H1 (cell line): ENCODE results near the gene FKBP1B. TPM values are rescaled to one million over a fixed set of nuclear protein-coding genes. Genes with fewer than 3 reads are reported as not detected.

Source experiments
- CTCF ChIA-PET: fragments of 300-600 bp; sonication (Branson Sonifier 250); formaldehyde crosslinking; loops from one replicate; lab custom pipeline; 2021; ENCODE audit not compliant: partially characterized antibody; lab: Charles Lee
- POLR2A ChIA-PET: fragments of 300-600 bp; sonication (Branson Sonifier 250); formaldehyde crosslinking; loops from one replicate; lab custom pipeline; 2021; ENCODE audit warnings: inconsistent platforms; ENCODE audit not compliant: partially characterized antibody; lab: Charles Lee
- DNase-seq, 2 experiments: peaks; one replicate each; pipeline versions ENCODE4 v3.0.0 to v3.0.0-alpha.2; 2010 to 2022; ENCODE audit warnings: low spot score in 2 of 2, low read depth in 1 of 2, mixed read lengths in 1 of 2
- FAIRE-seq: peaks from 2 replicates; lab custom pipeline; 2011; peaks lifted over from hg19 to GRCh38; lab: Jason Lieb, UNC
- H2AFZ ChIP-seq: 2 replicates; pipeline ENCODE4 v1.8.1; 2012; ENCODE audit warnings: low read length, inconsistent platforms
- H2AK5ac ChIP-seq: 2 replicates; pipeline ENCODE4 v1.6.1; 2013; ENCODE audit warnings: low read depth, low read length
- H2BK120ac ChIP-seq: replicated peaks from 2 replicates; pipeline ENCODE3; 2013; ENCODE audit warnings: low read depth, low read length, inconsistent platforms
- H2BK12ac ChIP-seq: 2 replicates; pipeline ENCODE4 v1.6.1; 2013; ENCODE audit warnings: low read depth, low read length
- H2BK15ac ChIP-seq: 2 replicates; pipeline ENCODE4 v1.6.1; 2013; ENCODE audit warnings: low read length
- H2BK20ac ChIP-seq: 2 replicates; pipeline ENCODE4 v1.6.1; 2013; ENCODE audit warnings: low read length
- H2BK5ac ChIP-seq: 2 replicates; pipeline ENCODE4 v1.6.1; 2013; ENCODE audit warnings: low read depth, low read length
- H3K14ac ChIP-seq: 2 replicates; pipeline ENCODE4 v1.6.1; 2013; ENCODE audit warnings: inconsistent platforms; ENCODE audit not compliant: insufficient read length
- H3K18ac ChIP-seq: 2 replicates; pipeline ENCODE4 v1.6.1; 2013; ENCODE audit warnings: low read length; ENCODE audit errors: extremely low read depth
- H3K23ac ChIP-seq: 2 replicates; pipeline ENCODE4 v1.6.1; 2013; ENCODE audit warnings: inconsistent platforms; ENCODE audit not compliant: insufficient read length
- H3K23me2 ChIP-seq: 2 replicates; pipeline ENCODE4 v1.6.1; 2013; ENCODE audit warnings: low read depth, low read length
- H3K27ac ChIP-seq: 2 replicates; pipeline ENCODE4 v1.6.1; 2011; ENCODE audit warnings: low read depth, low read length, inconsistent platforms
- H3K27me3 ChIP-seq, 4 experiments: replicated peaks in 1 of 4; 1 replicate in 1 of 4; 2 replicates in 3 of 4; pipeline versions ENCODE4 v1.6.1 to v1.8.1; 2011 to 2013; ENCODE audit warnings: low read length in 3 of 4, mild to moderate bottlenecking in 3 of 4, inconsistent platforms in 2 of 4, mixed read lengths in 2 of 4, moderate library complexity in 1 of 4; ENCODE audit not compliant: control insufficient read depth in 3 of 4, insufficient read depth in 3 of 4; ENCODE audit errors: extremely low read depth in 1 of 4
- H3K36me3 ChIP-seq, 4 experiments: 2 replicates each; pipeline versions ENCODE4 v1.6.1 to v1.8.1; 2011 to 2013; ENCODE audit warnings: mild to moderate bottlenecking in 4 of 4, low read length in 3 of 4, moderate library complexity in 2 of 4, control low read depth in 1 of 4, inconsistent platforms in 1 of 4; ENCODE audit not compliant: insufficient read depth in 4 of 4, control insufficient read depth in 2 of 4
- H3K4ac ChIP-seq: replicated peaks from 2 replicates; pipeline ENCODE3; 2013; ENCODE audit warnings: low read length, low read depth, mixed read lengths, inconsistent platforms; ENCODE audit not compliant: insufficient read length
- H3K4me1 ChIP-seq, 4 experiments: replicated peaks in 1 of 4; 1 replicate in 1 of 4; 2 replicates in 3 of 4; pipeline versions ENCODE4 v1.6.1 to v1.8.1; 2011 to 2013; ENCODE audit warnings: low read length in 3 of 4, inconsistent platforms in 2 of 4, mixed read lengths in 1 of 4; ENCODE audit not compliant: insufficient read depth in 4 of 4, control insufficient read depth in 3 of 4
- H3K4me2 ChIP-seq, 2 experiments: 2 replicates each; pipeline versions ENCODE4 v1.6.1 to v1.8.1; 2011 to 2013; ENCODE audit warnings: low read depth in 2 of 2, low read length in 2 of 2, control low read depth in 1 of 2, inconsistent platforms in 1 of 2, mild to moderate bottlenecking in 1 of 2; ENCODE audit not compliant: insufficient read depth in 1 of 2
- H3K4me3 ChIP-seq, 4 experiments: fragments of 200-600, 300-600 bp in 1 of 4; sonication (generic), shearing (Covaris generic), sonication (Bioruptor Twin) in 1 of 4; 2 replicates each; pipeline versions ENCODE4 v1.5.1 to v1.8.1; 2011 to 2016; ENCODE audit warnings: low read length in 4 of 4, low read depth in 3 of 4, control low read depth in 2 of 4, inconsistent platforms in 2 of 4, mild to moderate bottlenecking in 2 of 4, mixed read lengths in 1 of 4, moderate library complexity in 1 of 4; ENCODE audit not compliant: insufficient read depth in 2 of 4; ENCODE audit errors: extremely low read depth in 1 of 4
- H3K56ac ChIP-seq: replicated peaks from 2 replicates; pipeline ENCODE3; 2013; ENCODE audit warnings: low read depth, mild to moderate bottlenecking, mixed read lengths, low read length, inconsistent platforms; ENCODE audit not compliant: insufficient read length
- H3K79me1 ChIP-seq: 2 replicates; pipeline ENCODE4 v1.6.1; 2013; ENCODE audit warnings: low read depth, low read length, control low read depth
- H3K79me2 ChIP-seq, 2 experiments: 2 replicates each; pipeline versions ENCODE4 v1.6.1 to v1.8.1; 2012 to 2013; ENCODE audit warnings: low read length in 2 of 2, mild to moderate bottlenecking in 2 of 2, inconsistent platforms in 1 of 2; ENCODE audit not compliant: insufficient read depth in 2 of 2, control insufficient read depth in 1 of 2
- H3K9ac ChIP-seq, 4 experiments: replicated peaks in 1 of 4; 1 replicate in 1 of 4; 2 replicates in 3 of 4; pipeline versions ENCODE4 v1.6.1 to v1.8.1; 2011 to 2013; ENCODE audit warnings: low read depth in 3 of 4, low read length in 3 of 4, control low read depth in 2 of 4, mild to moderate bottlenecking in 2 of 4, moderate library complexity in 2 of 4, inconsistent platforms in 1 of 4; ENCODE audit errors: extremely low read depth in 1 of 4
- H3K9me3 ChIP-seq, 2 experiments: 2 replicates each; pipeline versions ENCODE4 v1.6.1 to v1.8.1; 2012 to 2013; ENCODE audit warnings: mild to moderate bottlenecking in 2 of 2, moderate library complexity in 2 of 2, control low read depth in 1 of 2, inconsistent platforms in 1 of 2, low read depth in 1 of 2, low read length in 1 of 2, mixed read lengths in 1 of 2; ENCODE audit not compliant: insufficient read depth in 2 of 2
- H4K20me1 ChIP-seq, 2 experiments: replicated peaks in 1 of 2; 2 replicates each; pipeline versions ENCODE3 to v1.8.1; 2011 to 2013; ENCODE audit warnings: inconsistent platforms in 2 of 2, low read length in 2 of 2, mild to moderate bottlenecking in 1 of 2; ENCODE audit not compliant: insufficient read depth in 2 of 2, control insufficient read depth in 1 of 2
- H4K5ac ChIP-seq: 2 replicates; pipeline ENCODE4 v1.6.1; 2013; ENCODE audit warnings: low read length, low read depth, mixed read lengths, inconsistent platforms; ENCODE audit not compliant: insufficient read length
- H4K8ac ChIP-seq: 2 replicates; pipeline ENCODE4 v1.8.0; 2013; ENCODE audit warnings: mild to moderate bottlenecking, moderate library complexity, low read length, inconsistent platforms; ENCODE audit not compliant: insufficient read depth; ENCODE audit errors: extremely low read depth
- H4K91ac ChIP-seq: replicated peaks from 2 replicates; pipeline ENCODE3; 2013; ENCODE audit warnings: low read length, mixed read lengths, inconsistent platforms; ENCODE audit not compliant: insufficient read length
- NANOG ChIP-seq: IDR thresholded peaks from 2 replicates; pipeline ENCODE4 v1.6.1; 2011; ENCODE audit warnings: low read length, low read depth, mild to moderate bottlenecking, inconsistent platforms; ENCODE audit not compliant: insufficient read depth, poor library complexity, severe bottlenecking
- POLR2AphosphoS5 ChIP-seq: IDR thresholded peaks from 2 replicates; pipeline ENCODE4 v1.6.1; 2011; ENCODE audit warnings: low read depth, low read length
- RAD21 ChIP-seq, 2 experiments: IDR thresholded peaks in 1 of 2; conservative IDR thresholded peaks in 1 of 2; 2 replicates each; pipeline ENCODE4 v1.6.1; 2011; ENCODE audit warnings: low read depth in 2 of 2, low read length in 2 of 2, improper control_type of control experiment in 1 of 2, inconsistent platforms in 1 of 2, mild to moderate bottlenecking in 1 of 2, moderate library complexity in 1 of 2
- SIN3A ChIP-seq, 2 experiments: IDR thresholded peaks in 1 of 2; conservative IDR thresholded peaks in 1 of 2; 2 replicates each; pipeline ENCODE4 v1.6.1; 2011 to 2012; ENCODE audit warnings: low read length in 2 of 2, improper control_type of control experiment in 1 of 2, low read depth in 1 of 2, mild to moderate bottlenecking in 1 of 2
- WGBS, 2 experiments: shearing (Covaris generic) in 1 of 2; methylation state at CpG; one replicate each; pipeline versions ENCODE4 v1.1.6 to v1.1.7; 2013 to 2015; ENCODE audit warnings: low lambda C conversion rate in 2 of 2, mixed read lengths in 2 of 2, inconsistent platforms in 1 of 2, low coverage in 1 of 2, missing lambda C conversion rate in 1 of 2; ENCODE audit not compliant: insufficient replicate concordance in 2 of 2, insufficient coverage in 1 of 2, insufficient read length in 1 of 2; ENCODE audit errors: extremely low coverage in 1 of 2, missing lambda C conversion rate in 1 of 2; 5-methylcytosine and 5-hydroxymethylcytosine counted together
- polyA plus RNA-seq, 7 experiments: library from polyadenylated mRNA; depleted of rRNA in 3 of 7; stranded (reverse) in 5 of 7; unstranded in 2 of 7; fragments of >200 nt in 5 of 7; fragments of 200-250 nt in 2 of 7; gene quantifications; 1 replicate in 5 of 7; 2 replicates in 1 of 7; 4 replicates in 1 of 7; pipeline versions ENCODE4 v1.2.1 to v1.2.3, GENCODE V29; 2011 to 2013; ENCODE audit warnings: missing spikeins in 2 of 7, mixed read lengths in 2 of 7
- total RNA-seq: library from RNA; stranded (reverse); fragmentation: NEBNext Ultra II Directional; extraction: Animal tissue kit (Norgen Biotek cat#: 25700); gene quantifications from 2 replicates; pipeline ENCODE4 v1.2.1, GENCODE V29; 2021
- TF ChIP-seq, protein P1 (sequence below): IDR thresholded peaks from 2 replicates; pipeline ENCODE4 v1.6.1; 2012; ENCODE audit warnings: inconsistent platforms

FKBP1B gene
- total and polyA plus RNA-seq, 2 of the 8 experiments (the other 6 are each of a cell fraction or from before 2014, with no cell fraction given), result 50.8 to 151 TPM

DNA sequence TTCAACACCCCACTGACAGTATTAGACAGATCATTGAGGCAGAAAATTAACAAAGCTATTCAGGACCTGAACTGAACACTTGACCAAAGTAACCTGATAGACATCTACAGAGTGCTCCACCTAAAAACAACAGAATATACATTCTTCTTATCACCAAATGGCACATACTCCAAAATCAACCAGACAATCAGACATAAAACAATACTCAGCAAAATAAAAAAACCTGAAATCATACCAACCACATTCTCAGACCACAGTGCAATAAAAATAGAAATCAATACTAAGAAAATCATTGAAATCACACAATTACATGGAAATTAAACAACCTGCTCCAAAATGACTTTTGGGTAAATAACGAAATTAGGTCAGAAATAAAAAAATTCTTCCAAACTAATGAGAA, 57.8 kb downstream of the FKBP1B start:
- no peak overlapping the region for H3K4me3 ChIP-seq
- no peak overlapping the region for H3K18ac ChIP-seq
- no peak overlapping the region for H3K9ac ChIP-seq
- no peaks in the 10 kb centered on the region for H3K79me2 ChIP-seq
- H3K14ac ChIP-seq, result no peak overlapping the region
- H2BK120ac ChIP-seq, result no peak overlapping the region
- H4K91ac ChIP-seq, result no peak overlapping the region
- H3K9me3 ChIP-seq, result no peaks in the 10 kb centered on the region; a peak in 1 of 4 replicates
- no peaks in the 10 kb centered on the region for H3K4me1 ChIP-seq
- H2BK5ac ChIP-seq, result no peak overlapping the region
- no peak overlapping the region for H2BK15ac ChIP-seq
- no peak overlapping the region for H4K5ac ChIP-seq
- H3K23me2 ChIP-seq, result no peaks in the 10 kb centered on the region
- H3K36me3 ChIP-seq, result no peaks in the 10 kb centered on the region
- no peak overlapping the region for H2BK12ac ChIP-seq
- H3K27me3 ChIP-seq, result no peaks in the 10 kb centered on the region
- POLR2A ChIA-PET, result interaction anchor here (0.9 kb wide), 1 partner anchor 12 kb away, joined by 3 read pairs; no protein-coding TSS in a partner anchor
- no peak overlapping the region for H4K8ac ChIP-seq
- no peak overlapping the region for H3K56ac ChIP-seq
- FAIRE-seq, result no peak
- H3K4ac ChIP-seq, result no peak overlapping the region
- CTCF ChIA-PET, result interaction anchor here (0.6 kb wide), 1 partner anchor 66 kb away, joined by 3 read pairs; no protein-coding TSS in a partner anchor
- no peak overlapping the region for H3K27ac ChIP-seq
- H3K4me2 ChIP-seq, result no peak overlapping the region
- H2AK5ac ChIP-seq, result no peak overlapping the region
- H3K79me1 ChIP-seq, result no peaks in the 10 kb centered on the region
- WGBS, 2 experiments, result 48% methylated on average over 1 of the region's 1 CpG; no CpG with 5 or more reads in 1 of the 2 experiments
- DNase-seq, result no peak
- H2AFZ ChIP-seq, result no peak overlapping the region
- no peak overlapping the region for H2BK20ac ChIP-seq
- no peaks in the 10 kb centered on the region for H4K20me1 ChIP-seq
- H3K23ac ChIP-seq, result no peak overlapping the region
- no peak for TF ChIP-seq RAD21 (IDR thresholded peaks at IDR 0.05 in 1 of 2, conservative IDR thresholded peaks at IDR 0.05 in 1 of 2; ENCODE audit: low read depth in 2 of 2, low read length in 2 of 2)
- no peak for TF ChIP-seq POLR2AphosphoS5
- TF ChIP-seq NANOG, result no peak
- no peak for TF ChIP-seq SIN3A (conservative IDR thresholded peaks at IDR 0.05 in 1 of 2, IDR thresholded peaks at IDR 0.05 in 1 of 2; ENCODE audit: low read depth in 1 of 2, low read length in 2 of 2)
- TF ChIP-seq, protein P1, sequence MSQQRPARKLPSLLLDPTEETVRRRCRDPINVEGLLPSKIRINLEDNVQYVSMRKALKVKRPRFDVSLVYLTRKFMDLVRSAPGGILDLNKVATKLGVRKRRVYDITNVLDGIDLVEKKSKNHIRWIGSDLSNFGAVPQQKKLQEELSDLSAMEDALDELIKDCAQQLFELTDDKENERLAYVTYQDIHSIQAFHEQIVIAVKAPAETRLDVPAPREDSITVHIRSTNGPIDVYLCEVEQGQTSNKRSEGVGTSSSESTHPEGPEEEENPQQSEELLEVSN, result no peak
